GM19328 (cell line): ENCODE data around the gene PRDM10.
"Not testable (repeated sequence)": the region's sequence is repeated elsewhere in the genome, so short reads cannot be mapped to it uniquely, and the experiment has no call there.

Source experiments
- ATAC-seq: cut with Tn5 transposase; IDR thresholded peaks from one replicate; pipeline ENCODE4 v1.9.1; 2021; ENCODE audit warnings: mild to moderate bottlenecking, moderate library complexity; ENCODE audit not compliant: unreplicated experiment

The PRDM10 gene

GRCh38 chr11:130020323-130020722 is 17.7 kb upstream of the PRDM10 start:
- no peak for ATAC-seq

GRCh38 chr11:130015846-130016245 is 13.2 kb upstream of the PRDM10 start:
- not testable (repeated sequence) for ATAC-seq

- ATAC-seq: no peak
Measured at GRCh38 chr11:130008326-130008725, 5.7 kb upstream of the PRDM10 start.

- no peak for ATAC-seq
Measured at GRCh38 chr11:130006929-130007328, 4.3 kb upstream of the PRDM10 start.

GRCh38 chr11:130003717-130004001 is 1.0 kb upstream of the PRDM10 start:
- no peak for ATAC-seq

GRCh38 chr11:130002846-130003716 is 446 bp upstream of the PRDM10 start:
- peak; percentile 73 for ATAC-seq

- peak; percentile 13 for ATAC-seq
Measured at GRCh38 chr11:130001461-130002351, 929 bp downstream of the PRDM10 start.

GRCh38 chr11:130000552-130001176 is 2.0 kb downstream of the PRDM10 start:
- ATAC-seq: no peak

GRCh38 chr11:129999407-129999806 is 3.2 kb downstream of the PRDM10 start:
- ATAC-seq: no peak

GRCh38 chr11:129998905-129999304 is 3.7 kb downstream of the PRDM10 start:
- ATAC-seq: no peak

- ATAC-seq: no peak
Measured at GRCh38 chr11:129998107-129998506, 4.5 kb downstream of the PRDM10 start.

GRCh38 chr11:129997513-129997912 is 5.1 kb downstream of the PRDM10 start:
- no peak for ATAC-seq

GRCh38 chr11:129996113-129996870 is 6.3 kb downstream of the PRDM10 start:
- ATAC-seq: no peak

GRCh38 chr11:129995163-129995562 is 7.5 kb downstream of the PRDM10 start:
- no peak for ATAC-seq

GRCh38 chr11:129992161-129992944 is 10.3 kb downstream of the PRDM10 start:
- no peak for ATAC-seq

- no peak for ATAC-seq
Measured at GRCh38 chr11:129989149-129989813, 13.4 kb downstream of the PRDM10 start.

GRCh38 chr11:129987950-129988349 is 14.7 kb downstream of the PRDM10 start:
- no peak for ATAC-seq

GRCh38 chr11:129985823-129986222 is 16.8 kb downstream of the PRDM10 start:
- ATAC-seq: no peak

- no peak for ATAC-seq
Measured at GRCh38 chr11:129980086-129980485, 22.5 kb downstream of the PRDM10 start.
